ENCODE measurements around the gene WWOX.

DNA sequence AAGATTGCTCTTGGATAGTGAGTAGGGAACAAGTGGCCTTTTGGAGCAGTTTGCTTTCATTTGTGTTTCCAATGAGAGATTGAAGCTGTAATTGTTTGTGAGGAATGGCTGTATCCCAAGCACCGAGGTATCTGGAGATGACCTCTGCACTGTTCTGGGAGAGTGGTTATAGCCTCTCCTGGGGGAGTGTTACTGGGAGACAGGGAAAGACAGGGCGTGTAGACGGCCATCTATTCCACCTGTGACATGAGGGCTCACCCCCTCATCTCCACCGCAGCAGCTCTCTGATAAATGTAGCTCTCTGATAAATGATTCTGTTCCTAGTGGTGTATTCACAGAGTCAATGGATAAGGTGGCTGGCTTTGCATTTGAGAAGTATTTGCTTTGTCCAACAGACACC is 1107.4 kb downstream of the WWOX start:
- TF ChIP-seq CTCF (IDR thresholded peaks at IDR 0.05; ENCODE audit: poor library complexity, severe bottlenecking) (no peak), TAF1 (IDR thresholded peaks at IDR 0.05; ENCODE audit: low read depth) (no peak), RAD21 (conservative IDR thresholded peaks at IDR 0.05) (no peak), EZH2 (IDR thresholded peaks at IDR 0.05; ENCODE audit: borderline replicate concordance, insufficient read depth, low read length, poor library complexity, severe bottlenecking) (no peak)

All from neural cell (in vitro differentiated cells).